HG03439 (cell line): ENCODE measurements around the gene B3GNT8.
"Not testable (repeated sequence)": the region's sequence is repeated elsewhere in the genome, so short reads cannot be mapped to it uniquely, and the experiment has no call there.

Experiments
- ATAC-seq: cut with Tn5 transposase; IDR thresholded peaks from one replicate; pipeline ENCODE4 v1.9.1; 2021; ENCODE audit warnings: mild to moderate bottlenecking, moderate library complexity; ENCODE audit not compliant: unreplicated experiment

Gene B3GNT8

DNA sequence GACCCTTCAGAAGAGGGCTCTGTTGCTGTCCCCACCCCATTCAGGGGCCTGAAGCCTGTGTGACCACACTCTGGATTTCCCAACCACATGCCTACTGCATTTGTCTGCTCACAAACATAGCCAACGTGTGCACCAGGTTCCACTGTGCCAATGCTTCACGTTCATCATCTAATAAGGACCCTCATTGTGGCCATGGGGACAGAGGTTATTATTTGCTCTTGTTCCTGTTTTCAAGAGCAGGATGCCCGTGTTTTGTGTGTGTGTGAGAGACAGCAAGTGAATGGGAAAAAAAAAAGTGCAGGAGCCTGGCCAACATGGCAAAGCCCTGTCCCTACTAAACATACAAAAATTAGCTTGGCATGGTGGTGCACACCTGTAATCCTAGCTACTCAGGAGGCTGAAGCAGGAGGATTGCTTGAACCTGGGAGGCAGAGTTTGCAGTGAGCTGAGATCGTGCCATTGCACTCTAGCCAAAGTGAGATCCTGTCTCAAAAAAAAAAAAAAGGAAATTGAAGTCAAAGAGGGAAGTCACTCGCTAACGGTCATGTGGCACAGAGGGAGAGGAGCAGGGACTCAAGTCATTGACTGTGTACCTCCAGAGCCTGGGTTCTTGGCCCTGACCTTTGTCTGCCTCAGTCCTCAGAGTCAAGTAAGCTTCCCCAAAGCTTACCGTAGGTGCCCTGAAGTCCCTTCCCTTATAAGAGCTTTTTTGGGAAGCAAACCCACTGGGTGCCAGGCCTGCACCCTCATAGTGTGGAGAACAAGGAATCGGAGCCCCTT lies 6.9 kb downstream of the B3GNT8 start:
- ATAC-seq = no peak

DNA sequence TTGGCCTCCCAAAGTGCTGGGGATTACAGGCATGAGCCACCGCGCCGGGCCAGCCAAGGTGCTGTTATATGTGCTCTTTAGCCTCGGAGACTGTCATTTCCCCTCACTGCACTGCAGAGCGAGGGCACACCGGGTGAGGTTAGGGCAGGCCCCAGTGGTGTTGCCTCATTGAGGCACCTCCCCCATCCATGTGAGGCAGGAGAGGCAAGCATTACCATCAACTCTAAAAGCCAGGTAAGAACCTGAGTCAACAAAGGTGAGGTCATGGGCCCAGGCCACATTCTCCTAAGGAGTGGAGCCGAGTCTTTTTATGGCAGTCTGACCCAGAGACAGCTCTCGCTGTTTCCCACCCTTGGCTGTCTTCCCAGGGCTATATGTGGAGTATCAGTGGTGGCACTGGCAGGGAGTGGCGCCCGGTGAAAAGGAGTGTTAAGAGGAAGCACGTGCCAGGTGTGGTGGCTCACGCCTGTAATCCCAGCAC lies 10.9 kb downstream of the B3GNT8 start:
- ATAC-seq = no peak

- no peak for ATAC-seq
Measured at GRCh38 chr19:41415154-41415571, 12.0 kb downstream of the B3GNT8 start.

GRCh38 chr19:41414461-41414860 lies 12.7 kb downstream of the B3GNT8 start:
- ATAC-seq = no peak

DNA sequence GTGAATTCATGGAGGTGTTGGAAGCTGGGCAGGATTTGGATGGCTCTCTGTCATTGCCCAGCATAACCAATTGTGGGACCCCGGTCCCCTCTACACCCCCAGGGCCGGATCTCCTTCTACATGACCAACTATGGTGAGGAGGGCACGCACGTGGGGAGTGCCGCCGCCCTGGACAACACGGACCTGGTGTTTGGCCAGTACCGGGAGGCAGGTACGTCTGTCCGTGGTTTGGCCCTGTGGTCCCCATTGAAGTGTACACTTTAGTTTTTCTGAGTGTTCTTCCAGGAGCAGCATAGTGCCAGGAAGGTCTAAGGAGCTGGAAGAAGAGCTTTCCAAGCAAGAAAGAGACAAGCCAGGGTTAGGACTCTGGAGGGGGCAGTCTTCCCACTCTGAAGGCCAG lies 13.2 kb downstream of the B3GNT8 start:
- no peak for ATAC-seq

- ATAC-seq = no peak
Measured at GRCh38 chr19:41412953-41413352, 14.2 kb downstream of the B3GNT8 start.

DNA sequence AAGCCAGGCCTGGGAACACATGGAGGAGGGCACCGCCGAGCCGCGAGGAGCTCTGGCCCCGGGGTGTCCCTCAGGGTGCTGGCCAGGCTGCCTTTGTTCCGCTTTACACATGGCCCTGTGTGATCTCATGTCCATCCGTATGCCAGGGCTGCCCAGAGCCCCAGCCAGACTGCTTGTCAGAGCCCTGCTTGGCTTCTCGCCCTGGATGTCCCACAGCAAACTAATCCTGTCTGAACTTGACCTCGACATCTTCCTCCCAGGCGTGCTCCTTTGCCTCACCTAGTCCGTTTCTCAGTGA lies 15.3 kb downstream of the B3GNT8 start:
- ATAC-seq = no peak

DNA sequence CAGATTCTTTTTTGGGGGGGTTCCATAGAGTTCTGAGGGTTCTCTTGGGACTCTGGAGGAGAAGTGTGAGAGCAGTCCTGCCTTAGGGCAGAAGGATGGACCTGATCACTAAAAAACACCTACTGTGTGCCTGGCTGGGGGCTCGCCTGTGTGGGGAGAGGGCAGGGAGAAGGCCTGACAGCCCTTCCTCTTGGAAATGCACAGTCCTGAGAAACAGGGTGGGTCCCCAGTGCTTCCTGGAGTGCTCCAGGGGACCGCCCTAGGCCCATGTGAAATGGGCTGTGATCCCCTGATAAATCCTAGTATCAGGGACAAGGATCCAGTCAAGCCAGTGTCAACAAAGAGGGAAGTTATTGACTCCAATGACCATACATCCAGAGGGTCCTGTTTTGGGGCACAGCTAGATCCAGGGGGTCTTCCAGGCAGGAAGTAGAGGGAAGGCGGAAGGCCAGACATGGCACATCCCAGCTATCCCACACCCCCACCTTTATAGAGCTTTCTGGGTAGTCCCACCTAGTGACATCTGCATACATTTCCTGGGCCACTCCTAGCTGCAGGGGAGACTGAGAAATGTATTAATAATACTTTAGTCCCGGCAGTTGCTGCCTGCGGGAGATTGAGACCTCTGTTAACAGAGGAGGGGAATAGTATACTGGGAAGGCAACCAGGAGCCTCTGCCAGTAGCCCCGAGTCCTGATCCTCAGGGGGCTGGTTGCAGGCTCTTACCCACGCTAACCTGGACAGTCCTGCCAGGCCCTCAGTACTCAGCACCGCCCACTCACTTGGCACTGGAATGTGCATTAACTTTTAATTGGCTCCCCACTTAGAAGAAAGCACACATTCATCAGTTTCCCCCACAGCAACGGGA lies 15.8 kb downstream of the B3GNT8 start:
- no peak for ATAC-seq

DNA sequence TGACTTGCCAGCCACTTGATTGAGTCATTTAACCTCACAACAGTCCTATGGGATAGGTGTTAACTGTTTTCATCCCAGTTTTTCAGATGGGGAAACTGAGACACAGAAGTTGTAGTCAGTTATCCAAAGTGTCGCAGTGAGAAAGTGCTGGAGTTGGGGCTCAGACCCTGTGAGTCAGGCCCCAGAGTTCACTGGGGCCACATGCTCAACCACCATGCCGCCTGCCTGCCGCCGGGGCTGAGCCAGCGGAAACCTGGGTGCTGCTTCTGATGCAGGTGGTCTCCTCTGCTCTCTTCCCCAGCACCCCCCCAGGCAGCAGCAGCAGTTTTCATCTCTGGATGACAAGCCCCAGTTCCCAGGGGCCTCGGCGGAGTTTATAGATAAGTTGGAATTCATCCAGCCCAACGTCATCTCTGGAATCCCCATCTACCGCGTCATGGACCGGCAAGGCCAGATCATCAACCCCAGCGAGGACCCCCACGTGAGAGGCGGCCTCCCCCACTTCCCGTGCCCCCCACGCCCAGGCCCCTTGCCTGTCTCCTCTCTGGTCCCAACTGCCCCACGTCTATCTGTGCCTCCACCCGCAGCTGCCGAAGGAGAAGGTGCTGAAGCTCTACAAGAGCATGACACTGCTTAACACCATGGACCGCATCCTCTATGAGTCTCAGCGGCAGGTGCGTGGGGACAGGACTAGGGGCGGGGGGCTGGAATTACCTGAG lies 16.7 kb downstream of the B3GNT8 start:
- no peak for ATAC-seq

- no peak for ATAC-seq
Measured at GRCh38 chr19:41409288-41409687, 17.9 kb downstream of the B3GNT8 start.

DNA sequence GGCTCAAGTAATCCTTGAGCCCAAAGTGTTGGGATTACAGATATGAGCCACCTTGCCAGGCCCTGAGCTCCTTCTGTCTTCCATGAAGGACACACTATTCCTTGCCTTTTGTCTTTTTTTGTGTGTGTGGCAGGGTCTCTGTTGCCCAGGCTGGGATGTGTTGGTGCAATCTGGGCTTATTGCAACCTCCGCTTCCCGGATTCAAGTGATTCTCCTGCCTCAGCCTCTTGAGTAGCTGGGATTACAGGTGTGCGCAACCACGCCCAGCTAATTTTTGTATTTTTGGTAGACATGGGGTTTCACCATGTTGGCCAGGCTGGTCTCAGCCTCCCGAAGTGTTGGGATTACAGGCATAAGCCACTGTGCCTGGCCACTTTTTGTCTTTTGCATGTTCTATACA lies 18.3 kb downstream of the B3GNT8 start:
- ATAC-seq = not testable (repeated sequence)

- no peak for ATAC-seq
Measured at GRCh38 chr19:41408256-41408655, 18.9 kb downstream of the B3GNT8 start.

- ATAC-seq = no peak
Measured at GRCh38 chr19:41407271-41407670, 19.9 kb downstream of the B3GNT8 start.

DNA sequence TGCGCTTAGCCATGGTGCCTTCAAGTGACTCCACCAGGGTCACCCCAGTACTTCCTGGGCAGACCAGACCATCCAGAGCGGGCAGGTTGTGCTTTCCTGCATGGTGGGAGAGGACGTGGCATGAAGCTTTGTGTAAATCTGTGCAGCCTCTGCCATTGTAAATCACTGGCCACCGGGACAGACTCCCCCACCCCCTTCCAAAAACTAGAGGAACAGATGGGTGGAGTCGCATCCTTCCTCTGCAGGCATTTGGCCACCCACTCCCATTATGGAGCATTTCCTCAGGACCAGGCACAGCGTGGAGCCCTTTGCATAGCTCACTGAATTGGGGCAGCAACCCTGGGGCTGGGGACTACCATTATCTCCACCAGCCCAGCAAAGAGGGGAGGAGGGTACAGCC lies 21.4 kb downstream of the B3GNT8 start:
- no peak for ATAC-seq

DNA sequence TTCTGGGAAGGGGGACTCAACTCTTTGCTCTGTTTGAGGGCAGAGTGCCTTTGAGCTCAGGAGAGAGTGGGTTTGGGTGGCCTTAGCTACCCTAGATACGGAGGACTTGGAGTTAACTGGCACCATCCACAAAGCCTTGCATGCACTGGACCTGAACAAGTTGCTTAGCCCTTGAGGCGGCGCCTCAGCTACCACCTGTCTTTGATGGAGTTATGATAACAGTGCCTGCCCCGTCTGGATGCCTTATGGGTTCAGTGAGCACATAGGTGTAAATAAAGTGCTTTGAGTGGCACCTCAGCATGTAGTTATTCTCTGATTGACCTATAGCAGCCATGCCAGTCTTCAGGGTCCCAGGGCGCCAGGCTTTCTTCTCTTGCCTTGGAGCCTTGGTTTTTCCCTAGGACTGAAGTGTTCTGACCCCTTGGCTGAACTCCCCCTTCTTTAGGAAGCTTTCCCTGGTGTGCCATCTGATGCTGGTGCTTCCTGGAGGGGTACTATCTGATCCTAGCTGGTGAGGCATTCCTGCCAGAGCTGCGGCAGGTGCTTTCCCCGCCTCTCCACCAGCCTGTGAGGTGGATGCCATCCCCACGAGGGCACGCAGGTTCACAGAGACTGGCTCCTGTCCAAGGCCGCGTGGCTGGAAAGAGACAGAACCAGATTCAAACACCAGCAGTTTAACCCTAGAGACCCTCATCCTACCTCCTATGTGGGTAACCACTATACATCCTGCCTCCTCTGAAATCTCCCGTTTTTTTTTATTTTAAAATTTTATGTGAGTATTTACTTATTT lies 23.8 kb downstream of the B3GNT8 start:
- no peak for ATAC-seq

GRCh38 chr19:41402010-41402409 lies 25.2 kb downstream of the B3GNT8 start:
- ATAC-seq = no peak

- no peak for ATAC-seq
Measured at GRCh38 chr19:41401483-41401882, 25.7 kb downstream of the B3GNT8 start.

- no peak for ATAC-seq
Measured at GRCh38 chr19:41399525-41399924, 27.6 kb downstream of the B3GNT8 start.

GRCh38 chr19:41399091-41399490 lies 28.1 kb downstream of the B3GNT8 start:
- no peak for ATAC-seq

GRCh38 chr19:41398598-41398997 lies 28.6 kb downstream of the B3GNT8 start:
- no peak for ATAC-seq

DNA sequence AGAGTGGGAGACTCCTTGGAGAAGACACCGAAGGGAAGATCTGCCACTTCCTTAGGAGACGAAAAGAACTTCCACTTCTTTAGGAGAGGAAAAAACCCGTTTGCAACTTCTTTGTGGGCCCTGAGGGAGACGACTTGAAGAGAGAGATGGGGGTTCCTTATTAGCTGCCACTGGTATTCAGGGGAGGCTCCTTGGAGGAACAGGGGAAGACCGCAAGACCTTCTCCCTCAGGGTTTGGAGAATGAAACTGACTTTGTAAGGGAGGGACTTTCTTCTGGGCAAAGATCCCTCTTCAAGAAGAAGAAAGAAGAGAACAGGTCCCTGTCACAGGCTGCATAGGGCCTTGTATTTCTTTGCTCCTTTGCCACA lies 29.1 kb downstream of the B3GNT8 start:
- no peak for ATAC-seq
